Stimulated activated naive CD8-positive, alpha-beta T cell treated with anti-CD3 and anti-CD28 coated beads, Interleukin-15, amount 100 ng/mL, for 72 hours (primary cell): Measurements from ENCODE around the gene DIAPH1.

ENCODE experiments used
- ATAC-seq: fragments of 150-1000 bp; cut with Tn5 transposase; 2 replicates; pipeline ENCODE4 v1.10.0; 2021; ENCODE audit warnings: mild to moderate bottlenecking, moderate library complexity
- DNase-seq, 2 donors: peaks; one replicate each; pipeline ENCODE4 v3.0.0; 2021 to 2022
- H3K27ac Mint-ChIP-seq, 2 donors: one replicate each; pipeline ENCODE4 v1.8.0; 2022; ENCODE audit warnings: mild to moderate bottlenecking in 2 of 2, mixed read lengths in 2 of 2, moderate library complexity in 2 of 2
- H3K27me3 Mint-ChIP-seq: one replicate; pipeline ENCODE4 v1.8.0; 2022; ENCODE audit warnings: mixed read lengths
- H3K4me1 Mint-ChIP-seq: one replicate; pipeline ENCODE4 v1.8.0; 2022; ENCODE audit warnings: mild to moderate bottlenecking, mixed read lengths
- H3K4me3 Mint-ChIP-seq, 2 donors: one replicate each; pipeline ENCODE4 v1.8.0; 2022; ENCODE audit warnings: mild to moderate bottlenecking in 2 of 2, mixed read lengths in 2 of 2, moderate library complexity in 1 of 2
- H3K9me3 Mint-ChIP-seq, 2 donors: one replicate each; pipeline ENCODE4 v1.8.0; 2022; ENCODE audit warnings: mixed read lengths in 2 of 2

DIAPH1 gene

GRCh38 chr5:141514330-141515133 lies 104.3 kb downstream of the DIAPH1 start:
- peaks cover 52% of the 10 kb centered on the region for H3K4me1 Mint-ChIP-seq
- peak overlapping the region in 1 of 2 donors; percentile 95 for H3K27ac Mint-ChIP-seq
- peak; percentile 37 for ATAC-seq
- H3K9me3 Mint-ChIP-seq = no peaks in the 10 kb centered on the region
- H3K27me3 Mint-ChIP-seq = no peaks in the 10 kb centered on the region
- DNase-seq = peak in 1 of 2 donors; percentile 29
- H3K4me3 Mint-ChIP-seq = peak overlapping the region; percentile 14 to 20

- peak overlapping the region; percentile 82 to 89 for H3K4me3 Mint-ChIP-seq
- peaks cover 59% of the 10 kb centered on the region for H3K4me1 Mint-ChIP-seq
- H3K9me3 Mint-ChIP-seq = no peaks in the 10 kb centered on the region
- H3K27me3 Mint-ChIP-seq = no peaks in the 10 kb centered on the region
- peak; percentile 56 to 76 for DNase-seq
- peak overlapping the region; percentile 95 for H3K27ac Mint-ChIP-seq
- peak; percentile 74 for ATAC-seq
These were observed 105.0 kb downstream of the DIAPH1 start for GRCh38 chr5:141513627-141514329.

GRCh38 chr5:141512911-141513626 lies 105.7 kb downstream of the DIAPH1 start:
- ATAC-seq = peak; percentile 64
- Mint-ChIP-seq H3K9me3 (no peaks in the 10 kb centered on the region), H3K4me3 (peak overlapping the region; percentile 82 to 89), H3K27ac (peak overlapping the region; percentile 95), H3K27me3 (no peaks in the 10 kb centered on the region), H3K4me1 (peaks cover 59% of the 10 kb centered on the region)
- peak; percentile 31 to 50 for DNase-seq

GRCh38 chr5:141512390-141512910 lies 106.3 kb downstream of the DIAPH1 start:
- H3K4me3 Mint-ChIP-seq = peak overlapping the region; percentile 82 to 89
- H3K4me1 Mint-ChIP-seq = peaks cover 59% of the 10 kb centered on the region
- peak; percentile 83 to 85 for DNase-seq
- H3K27me3 Mint-ChIP-seq = no peaks in the 10 kb centered on the region
- peak; percentile 50 for ATAC-seq
- peak overlapping the region; percentile 85 to 95 for H3K27ac Mint-ChIP-seq
- no peaks in the 10 kb centered on the region for H3K9me3 Mint-ChIP-seq

- Mint-ChIP-seq H3K27me3 (no peaks in the 10 kb centered on the region), H3K4me3 (no peak overlapping the region), H3K27ac (no peak overlapping the region), H3K4me1 (peaks cover 59% of the 10 kb centered on the region), H3K9me3 (no peaks in the 10 kb centered on the region)
- ATAC-seq (no peak), DNase-seq (no peak)
These were observed 107.0 kb downstream of the DIAPH1 start for GRCh38 chr5:141511771-141512325.

GRCh38 chr5:141510850-141511601 lies 107.8 kb downstream of the DIAPH1 start:
- H3K4me1 Mint-ChIP-seq = peaks cover 51% of the 10 kb centered on the region
- no peak overlapping the region for H3K4me3 Mint-ChIP-seq
- no peak for ATAC-seq
- H3K9me3 Mint-ChIP-seq = no peaks in the 10 kb centered on the region
- DNase-seq = no peak
- no peaks in the 10 kb centered on the region for H3K27me3 Mint-ChIP-seq
- no peak overlapping the region for H3K27ac Mint-ChIP-seq

- Mint-ChIP-seq H3K4me3 (no peak overlapping the region), H3K27me3 (no peaks in the 10 kb centered on the region), H3K27ac (no peak overlapping the region), H3K4me1 (peaks cover 43% of the 10 kb centered on the region), H3K9me3 (no peaks in the 10 kb centered on the region)
- ATAC-seq (no peak), DNase-seq (no peak)
These were observed 108.6 kb downstream of the DIAPH1 start for GRCh38 chr5:141510160-141510559.

- no peak for ATAC-seq
- Mint-ChIP-seq H3K9me3 (no peaks in the 10 kb centered on the region), H3K4me3 (peak overlapping the region in 1 of 2 donors; percentile 36), H3K27ac (no peak overlapping the region), H3K27me3 (no peaks in the 10 kb centered on the region), H3K4me1 (peaks cover 31% of the 10 kb centered on the region)
- DNase-seq = no peak
These were observed 109.8 kb downstream of the DIAPH1 start for GRCh38 chr5:141508798-141509611.

GRCh38 chr5:141508440-141508797 lies 110.4 kb downstream of the DIAPH1 start:
- no peak for DNase-seq
- ATAC-seq = no peak
- H3K4me1 Mint-ChIP-seq = peaks cover 25% of the 10 kb centered on the region
- H3K9me3 Mint-ChIP-seq = no peaks in the 10 kb centered on the region
- H3K27ac Mint-ChIP-seq = no peak overlapping the region
- no peak overlapping the region for H3K4me3 Mint-ChIP-seq
- H3K27me3 Mint-ChIP-seq = no peaks in the 10 kb centered on the region

- Mint-ChIP-seq H3K4me1 (peaks cover 17% of the 10 kb centered on the region), H3K27me3 (no peaks in the 10 kb centered on the region), H3K27ac (peak overlapping the region in 1 of 2 donors; percentile 57), H3K9me3 (no peaks in the 10 kb centered on the region), H3K4me3 (no peak overlapping the region)
- DNase-seq (no peak), ATAC-seq (no peak)
These were observed 111.3 kb downstream of the DIAPH1 start for GRCh38 chr5:141507387-141508091.

- ATAC-seq (no peak), DNase-seq (no peak)
- no peaks in the 10 kb centered on the region for H3K9me3 Mint-ChIP-seq
- peaks cover 7% of the 10 kb centered on the region for H3K27me3 Mint-ChIP-seq
- peaks cover 13% of the 10 kb centered on the region for H3K4me1 Mint-ChIP-seq
- H3K27ac Mint-ChIP-seq = peak overlapping the region in 1 of 2 donors; percentile 75
- H3K4me3 Mint-ChIP-seq = no peak overlapping the region
These were observed 112.2 kb downstream of the DIAPH1 start for GRCh38 chr5:141506381-141507155.

GRCh38 chr5:141504216-141504615 lies 114.6 kb downstream of the DIAPH1 start:
- Mint-ChIP-seq H3K27ac (no peak overlapping the region), H3K9me3 (no peaks in the 10 kb centered on the region), H3K27me3 (peaks cover 10% of the 10 kb centered on the region), H3K4me3 (no peak overlapping the region), H3K4me1 (peaks cover 5% of the 10 kb centered on the region)
- no peak for ATAC-seq
- DNase-seq = no peak

GRCh38 chr5:141503681-141504080 lies 115.1 kb downstream of the DIAPH1 start:
- H3K27me3 Mint-ChIP-seq = peaks cover 10% of the 10 kb centered on the region
- no peak overlapping the region for H3K27ac Mint-ChIP-seq
- H3K9me3 Mint-ChIP-seq = no peaks in the 10 kb centered on the region
- H3K4me3 Mint-ChIP-seq = no peak overlapping the region
- H3K4me1 Mint-ChIP-seq = no peaks in the 10 kb centered on the region
- DNase-seq (no peak), ATAC-seq (no peak)
